Fibroblast of lung (primary cell): ENCODE data around the gene NLRC5. TPM values are rescaled to one million over a fixed set of nuclear protein-coding genes. Genes with fewer than 3 reads are reported as not detected.

Experiments used
- DNase-seq, 2 donors: peaks; one replicate each; pipeline versions ENCODE4 v3.0.0 to v3.0.0-alpha.2; 2010; ENCODE audit warnings: low read depth in 2 of 2
- H2AFZ ChIP-seq: 2 replicates; pipeline ENCODE4 v1.5.1; 2012; ENCODE audit warnings: low read length, control low read depth, inconsistent platforms
- H3K27ac ChIP-seq: 2 replicates; pipeline ENCODE4 v1.5.1; 2011; ENCODE audit warnings: low read length, control low read depth; ENCODE audit not compliant: insufficient read depth
- H3K27me3 ChIP-seq: 2 replicates; pipeline ENCODE4 v1.5.1; 2011; ENCODE audit warnings: mild to moderate bottlenecking, low read length; ENCODE audit not compliant: control insufficient read depth, insufficient read depth
- H3K36me3 ChIP-seq: 2 replicates; pipeline ENCODE4 v1.5.1; 2011; ENCODE audit warnings: low read length; ENCODE audit not compliant: control insufficient read depth, insufficient read depth
- H3K4me1 ChIP-seq: 2 replicates; pipeline ENCODE4 v1.5.1; 2011; ENCODE audit warnings: low read length; ENCODE audit not compliant: control insufficient read depth, insufficient read depth; ENCODE audit errors: extremely low read depth
- H3K4me2 ChIP-seq: 2 replicates; pipeline ENCODE4 v1.5.1; 2011; ENCODE audit warnings: low read length, control low read depth; ENCODE audit not compliant: insufficient read depth; ENCODE audit errors: extremely low read depth
- H3K4me3 ChIP-seq, 4 experiments: fragments of 200-600 bp in 1 of 4; sonication (generic) in 1 of 4; replicated peaks in 1 of 4; 2 replicates each; pipeline ENCODE4 v1.5.1; 2011 to 2016; ENCODE audit warnings: low read length in 4 of 4, low read depth in 3 of 4, mild to moderate bottlenecking in 3 of 4, control low read depth in 2 of 4, inconsistent platforms in 1 of 4, mixed read lengths in 1 of 4; ENCODE audit not compliant: insufficient read depth in 1 of 4; ENCODE audit errors: control extremely low read depth in 1 of 4
- H3K79me2 ChIP-seq: 2 replicates; pipeline ENCODE4 v1.5.1; 2012; ENCODE audit warnings: mild to moderate bottlenecking, low read length, inconsistent platforms; ENCODE audit not compliant: control insufficient read depth, insufficient read depth
- H3K9ac ChIP-seq: 2 replicates; pipeline ENCODE4 v1.5.1; 2011; ENCODE audit warnings: mild to moderate bottlenecking, low read length, control low read depth; ENCODE audit not compliant: insufficient read depth
- H3K9me3 ChIP-seq: 2 replicates; pipeline ENCODE4 v1.5.1; 2012; ENCODE audit warnings: low read depth, low read length; ENCODE audit not compliant: control insufficient read depth, insufficient read depth
- H4K20me1 ChIP-seq: 2 replicates; pipeline ENCODE4 v1.5.1; 2011; ENCODE audit warnings: low read length; ENCODE audit not compliant: control insufficient read depth, insufficient read depth; ENCODE audit errors: extremely low read depth
- CTCF ChIP-seq, 2 donors: IDR thresholded peaks in 1 of 2; conservative IDR thresholded peaks in 1 of 2; 1 replicate in 1 of 2; 2 replicates in 1 of 2; pipeline ENCODE4 v1.5.1; 2011 to 2012; ENCODE audit warnings: low read length in 2 of 2, control low read depth in 1 of 2, inconsistent platforms in 1 of 2, low read depth in 1 of 2, mild to moderate bottlenecking in 1 of 2
- EZH2 ChIP-seq: IDR thresholded peaks from 2 replicates; pipeline ENCODE4 v1.5.1; 2012; ENCODE audit warnings: low read length, control low read depth, mild to moderate bottlenecking; ENCODE audit errors: missing control alignments
- polyA plus RNA-seq, 2 donors: library from polyadenylated mRNA; depleted of rRNA in 1 of 2; stranded (reverse) in 1 of 2; unstranded in 1 of 2; fragments of >200 nt; gene quantifications; 2 replicates each; pipeline ENCODE4 v1.2.1, GENCODE V29; 2011 to 2012; ENCODE audit warnings: missing spikeins in 1 of 2
- total RNA-seq: library from RNA; depleted of rRNA; stranded (reverse); fragments of >200 nt; gene quantifications from 2 replicates; pipeline ENCODE4 v1.2.1, GENCODE V29; 2014

NLRC5 gene
- total and polyA plus RNA-seq, 2 donors (not counting 1 experiment from before 2014, with no cell fraction given), result 22.2 to 43.6 TPM

DNA sequence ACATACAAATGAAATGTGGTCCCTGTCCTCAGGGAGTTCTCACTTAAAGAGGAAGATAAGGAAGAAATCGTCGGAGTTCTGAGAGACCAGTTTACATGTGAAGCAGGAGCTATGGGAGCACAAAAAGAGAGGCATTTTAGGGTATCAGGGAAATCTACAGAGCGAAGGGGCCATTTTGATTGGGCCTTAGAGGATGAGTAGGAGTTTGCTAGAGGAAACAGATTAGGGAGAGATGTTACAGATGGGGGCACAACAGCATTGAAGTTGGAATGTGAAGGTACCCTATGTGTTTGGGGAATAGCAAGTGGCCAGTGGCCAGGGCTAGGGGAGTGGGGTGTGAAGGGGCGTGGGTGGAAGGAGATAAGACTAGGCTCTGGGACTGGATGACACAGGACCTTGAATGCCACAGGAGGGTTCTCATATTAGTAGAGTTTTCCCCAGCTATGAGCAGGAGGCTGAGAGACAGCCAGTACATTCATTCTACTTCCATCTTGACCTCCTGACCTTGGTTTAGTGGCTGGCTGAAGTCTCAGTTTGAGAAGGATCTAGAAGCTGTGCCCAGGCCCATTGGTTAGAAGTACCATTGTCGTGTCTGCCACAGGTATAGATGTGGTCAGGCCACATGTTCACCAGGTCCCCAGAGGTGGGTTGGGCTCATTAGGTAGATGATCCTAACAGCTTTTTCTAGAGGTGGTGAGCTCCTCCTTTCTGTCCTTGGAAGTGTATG, 137.8 kb downstream of the NLRC5 start:
- Histone ChIP-seq H3K27ac (no peak overlapping the region), H4K20me1 (no peaks in the 10 kb centered on the region), H3K36me3 (no peaks in the 10 kb centered on the region), H3K9ac (no peak overlapping the region), H3K27me3 (no peaks in the 10 kb centered on the region), H3K4me2 (no peak overlapping the region), H3K4me3 (no peak overlapping the region), H2AFZ (no peak overlapping the region), H3K9me3 (no peaks in the 10 kb centered on the region), H3K4me1 (no peaks in the 10 kb centered on the region), H3K79me2 (no peaks in the 10 kb centered on the region)
- no peak for TF ChIP-seq EZH2
- no peak for DNase-seq

- Histone ChIP-seq H3K36me3 (no peaks in the 10 kb centered on the region), H3K9me3 (no peaks in the 10 kb centered on the region), H3K27ac (no peak overlapping the region), H3K9ac (no peak overlapping the region), H4K20me1 (no peaks in the 10 kb centered on the region), H2AFZ (no peak overlapping the region), H3K27me3 (no peaks in the 10 kb centered on the region), H3K79me2 (no peaks in the 10 kb centered on the region), H3K4me1 (no peaks in the 10 kb centered on the region), H3K4me3 (no peak overlapping the region), H3K4me2 (no peak overlapping the region)
- no peak for DNase-seq
- TF ChIP-seq CTCF (conservative IDR thresholded peaks at IDR 0.05 in 1 of 2, IDR thresholded peaks at IDR 0.05 in 1 of 2; ENCODE audit: low read depth in 1 of 2, low read length in 2 of 2), result no peak
- no peak for TF ChIP-seq EZH2
Observed at GRCh38 chr16:57127836-57128235, 138.5 kb downstream of the NLRC5 start.

DNA sequence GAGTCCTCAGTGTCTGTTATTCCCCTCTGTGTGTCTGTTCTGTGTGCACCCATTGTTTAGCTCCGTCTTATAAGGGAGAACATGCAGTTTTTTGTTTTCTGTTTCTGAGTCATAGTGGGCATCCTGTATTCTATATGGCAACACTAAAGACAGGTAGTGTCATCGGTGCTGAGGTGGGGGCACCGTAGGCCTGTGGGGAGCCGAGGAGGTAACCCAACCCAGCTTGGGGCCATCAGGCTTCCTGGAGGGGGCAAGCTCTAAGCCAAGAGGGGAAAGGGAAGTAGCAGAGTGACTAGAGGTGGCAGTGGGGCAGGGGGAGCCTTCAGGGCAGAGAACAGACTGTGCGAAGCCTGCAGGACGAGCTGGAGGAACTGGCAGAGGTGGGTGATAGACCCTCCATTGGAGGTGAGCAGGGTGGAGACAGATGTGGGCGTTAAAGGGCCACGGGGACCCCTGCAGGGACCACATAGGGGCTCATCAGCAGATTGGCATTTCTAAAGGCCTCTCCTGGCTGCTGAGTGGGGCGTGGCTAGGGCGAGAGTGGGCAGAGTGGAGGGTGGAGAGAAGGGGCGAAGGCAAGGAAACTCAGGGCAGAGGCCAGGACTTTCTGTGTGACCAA, 139.5 kb downstream of the NLRC5 start:
- Histone ChIP-seq H3K9ac (no peak overlapping the region), H3K36me3 (no peaks in the 10 kb centered on the region), H3K9me3 (no peaks in the 10 kb centered on the region), H4K20me1 (no peaks in the 10 kb centered on the region), H2AFZ (no peak overlapping the region), H3K79me2 (no peaks in the 10 kb centered on the region), H3K4me1 (no peaks in the 10 kb centered on the region), H3K27me3 (no peaks in the 10 kb centered on the region), H3K27ac (no peak overlapping the region), H3K4me3 (no peak overlapping the region), H3K4me2 (no peak overlapping the region)
- TF ChIP-seq CTCF (conservative IDR thresholded peaks at IDR 0.05 in 1 of 2, IDR thresholded peaks at IDR 0.05 in 1 of 2; ENCODE audit: low read depth in 1 of 2, low read length in 2 of 2), result no peak
- TF ChIP-seq EZH2, result no peak
- DNase-seq, result no peak
